ENCODE data around the gene GRPEL1. TPM values are rescaled to one million over a fixed set of nuclear protein-coding genes. Genes with fewer than 3 reads are reported as not detected.

The GRPEL1 gene
- total RNA-seq, 4 donors from 2014 or later: 7.4 to 55.0 (median 21.4) TPM

GRCh38 chr4:7054106-7054880 is 13.6 kb downstream of the GRPEL1 start:
- no peak for TF ChIP-seq POLR2A (IDR thresholded peaks at IDR 0.05)
- Histone ChIP-seq H3K27me3 (no peaks in the 10 kb centered on the region), H3K27ac (no peak overlapping the region), H3K36me3 (no peaks in the 10 kb centered on the region), H3K4me3 (no peak overlapping the region), H3K9me3 (no peaks in the 10 kb centered on the region), H3K4me1 (peaks cover 0 to 16% of the 10 kb centered on the region in 2 donors)
- intact Hi-C loops (cut with DNase I; ENCODE audit: low total_unique reads): no loop called here
- no peak for DNase-seq

GRCh38 chr4:7052923-7053715 is 14.7 kb downstream of the GRPEL1 start:
- H3K27me3 ChIP-seq: no peaks in the 10 kb centered on the region
- no peaks in the 10 kb centered on the region for H3K36me3 ChIP-seq
- intact Hi-C loops (cut with DNase I; ENCODE audit: low total_unique reads): no loop called here
- no peak overlapping the region for H3K4me3 ChIP-seq
- no peaks in the 10 kb centered on the region for H3K9me3 ChIP-seq
- peaks cover 0 to 16% of the 10 kb centered on the region in 2 donors for H3K4me1 ChIP-seq
- DNase-seq: no peak
- TF ChIP-seq POLR2A (IDR thresholded peaks at IDR 0.05) (no peak), CTCF (IDR thresholded peaks at IDR 0.05) (no peak)
- peak overlapping the region; percentile 43 to 52 for H3K27ac ChIP-seq

GRCh38 chr4:7052313-7052712 is 15.6 kb downstream of the GRPEL1 start:
- H3K4me3 ChIP-seq: no peak overlapping the region
- H3K27me3 ChIP-seq: no peaks in the 10 kb centered on the region
- intact Hi-C loops (cut with DNase I; ENCODE audit: low total_unique reads): no loop called here
- H3K9me3 ChIP-seq: no peaks in the 10 kb centered on the region
- H3K4me1 ChIP-seq: peaks cover 0 to 16% of the 10 kb centered on the region in 2 donors
- no peak overlapping the region for H3K27ac ChIP-seq
- no peak for DNase-seq
- no peaks in the 10 kb centered on the region for H3K36me3 ChIP-seq
- no peak for TF ChIP-seq POLR2A (IDR thresholded peaks at IDR 0.05)
- TF ChIP-seq CTCF (IDR thresholded peaks at IDR 0.05): no peak

- no peak overlapping the region for H3K27ac ChIP-seq
- intact Hi-C loops (cut with DNase I; ENCODE audit: low total_unique reads): no loop called here
- no peaks in the 10 kb centered on the region for H3K27me3 ChIP-seq
- DNase-seq: no peak
- H3K4me3 ChIP-seq: no peak overlapping the region
- TF ChIP-seq CTCF (IDR thresholded peaks at IDR 0.05): no peak
- TF ChIP-seq POLR2A (IDR thresholded peaks at IDR 0.05): no peak
- no peaks in the 10 kb centered on the region for H3K9me3 ChIP-seq
- no peaks in the 10 kb centered on the region for H3K36me3 ChIP-seq
- H3K4me1 ChIP-seq: peaks cover 0 to 16% of the 10 kb centered on the region in 2 donors
Measured at GRCh38 chr4:7051905-7052304, 16.0 kb downstream of the GRPEL1 start.

- H3K27me3 ChIP-seq: no peaks in the 10 kb centered on the region
- TF ChIP-seq POLR2A (IDR thresholded peaks at IDR 0.05) (no peak), CTCF (IDR thresholded peaks at IDR 0.05) (no peak)
- no peaks in the 10 kb centered on the region for H3K9me3 ChIP-seq
- H3K36me3 ChIP-seq: no peaks in the 10 kb centered on the region
- intact Hi-C loops (cut with DNase I; ENCODE audit: low total_unique reads): no loop called here
- peaks cover 0 to 22% of the 10 kb centered on the region in 2 donors for H3K4me1 ChIP-seq
- DNase-seq: no peak
- no peak overlapping the region for H3K4me3 ChIP-seq
- H3K27ac ChIP-seq: peak overlapping the region; percentile 41 to 46
Measured at GRCh38 chr4:7051144-7051495, 16.7 kb downstream of the GRPEL1 start.
